Measurements from ENCODE around the gene IGFBP5.

IGFBP5 gene

DNA sequence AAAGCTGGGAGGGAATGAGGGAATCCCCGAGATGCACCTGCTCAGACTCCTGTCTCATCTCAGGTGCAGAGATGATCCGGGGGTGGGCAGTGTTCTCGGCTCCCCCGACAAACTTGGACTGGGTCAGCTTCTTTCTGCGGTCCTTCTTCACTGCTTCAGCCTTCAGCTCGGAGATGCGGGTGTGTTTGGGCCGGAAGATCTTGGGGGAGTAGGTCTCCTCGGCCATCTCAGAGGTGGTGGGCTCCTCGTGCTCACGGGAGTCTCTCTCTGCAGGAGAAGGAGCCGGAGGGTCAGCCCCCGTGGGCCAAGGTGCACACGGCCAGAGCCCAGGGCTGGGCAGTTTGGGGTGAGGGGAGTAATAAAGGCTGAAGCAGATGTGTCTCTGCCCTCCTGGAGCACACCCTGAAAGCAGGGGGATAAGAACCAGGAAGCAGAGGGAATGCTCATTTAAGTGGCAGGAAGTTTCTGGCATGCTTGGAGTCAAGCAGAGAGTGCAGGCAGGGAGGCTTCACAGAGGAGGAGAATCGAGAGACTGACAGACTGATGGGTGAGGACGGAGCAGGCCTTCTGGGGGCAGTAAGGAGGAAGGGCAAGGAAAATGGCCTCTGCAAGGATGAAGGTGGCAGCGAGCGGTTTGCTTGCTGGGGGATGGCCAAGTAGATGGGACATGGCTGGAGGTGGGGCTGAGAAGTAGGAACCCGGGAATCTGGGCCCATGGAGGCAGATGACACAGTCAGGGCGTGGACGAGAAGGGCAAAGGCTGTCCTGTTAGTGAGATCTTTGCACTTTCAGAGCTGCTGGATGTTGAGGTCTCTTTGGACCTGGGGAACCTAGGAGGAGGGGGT, 16.3 kb downstream of the IGFBP5 start:
- Histone ChIP-seq H3K27ac (ENCODE audit: insufficient read depth, low read length, poor library complexity, severe bottlenecking) (no peak overlapping the region), H3K4me1 (ENCODE audit: control insufficient read depth, insufficient read depth, low read length, poor library complexity, severe bottlenecking) (no peaks in the 10 kb centered on the region), H3K4me3 (ENCODE audit: insufficient read depth, low read depth, low read length, poor library complexity, severe bottlenecking) (no peak overlapping the region), H3K9me3 (ENCODE audit: control insufficient read depth, low read length) (no peaks in the 10 kb centered on the region), H3K36me3 (ENCODE audit: control insufficient read depth, insufficient read depth, low read length) (no peaks in the 10 kb centered on the region), H3K27me3 (replicated peaks; ENCODE audit: control insufficient read depth, insufficient read depth, low read length, poor library complexity, severe bottlenecking) (no peaks in the 10 kb centered on the region)
- DNase-seq: no peak

DNA sequence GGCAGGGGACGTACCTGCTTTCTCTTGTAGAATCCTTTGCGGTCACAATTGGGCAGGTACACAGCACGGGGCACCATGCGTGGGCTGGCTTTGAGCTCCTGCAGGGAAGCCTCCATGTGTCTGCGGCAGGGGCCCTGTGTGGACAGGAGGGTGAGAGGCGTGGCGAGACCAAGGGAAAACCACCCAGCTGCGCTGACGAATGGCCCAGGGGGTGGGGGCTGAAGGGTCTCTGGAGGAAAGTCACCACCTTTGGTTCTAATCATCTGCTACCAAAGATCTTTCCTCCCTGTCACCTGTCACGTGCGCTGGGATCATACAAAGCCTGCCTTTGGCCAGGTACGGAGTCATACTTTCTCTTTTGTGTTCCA, 17.3 kb downstream of the IGFBP5 start:
- no peak for DNase-seq
- H3K4me1 ChIP-seq (ENCODE audit: control insufficient read depth, insufficient read depth, low read length, poor library complexity, severe bottlenecking): no peaks in the 10 kb centered on the region
- H3K27ac ChIP-seq (ENCODE audit: insufficient read depth, low read length, poor library complexity, severe bottlenecking): no peak overlapping the region
- no peaks in the 10 kb centered on the region for H3K9me3 ChIP-seq (ENCODE audit: control insufficient read depth, low read length)
- H3K4me3 ChIP-seq (ENCODE audit: insufficient read depth, low read depth, low read length, poor library complexity, severe bottlenecking): no peak overlapping the region
- no peaks in the 10 kb centered on the region for H3K27me3 ChIP-seq (replicated peaks; ENCODE audit: control insufficient read depth, insufficient read depth, low read length, poor library complexity, severe bottlenecking)
- H3K36me3 ChIP-seq (ENCODE audit: control insufficient read depth, insufficient read depth, low read length): no peaks in the 10 kb centered on the region

DNA sequence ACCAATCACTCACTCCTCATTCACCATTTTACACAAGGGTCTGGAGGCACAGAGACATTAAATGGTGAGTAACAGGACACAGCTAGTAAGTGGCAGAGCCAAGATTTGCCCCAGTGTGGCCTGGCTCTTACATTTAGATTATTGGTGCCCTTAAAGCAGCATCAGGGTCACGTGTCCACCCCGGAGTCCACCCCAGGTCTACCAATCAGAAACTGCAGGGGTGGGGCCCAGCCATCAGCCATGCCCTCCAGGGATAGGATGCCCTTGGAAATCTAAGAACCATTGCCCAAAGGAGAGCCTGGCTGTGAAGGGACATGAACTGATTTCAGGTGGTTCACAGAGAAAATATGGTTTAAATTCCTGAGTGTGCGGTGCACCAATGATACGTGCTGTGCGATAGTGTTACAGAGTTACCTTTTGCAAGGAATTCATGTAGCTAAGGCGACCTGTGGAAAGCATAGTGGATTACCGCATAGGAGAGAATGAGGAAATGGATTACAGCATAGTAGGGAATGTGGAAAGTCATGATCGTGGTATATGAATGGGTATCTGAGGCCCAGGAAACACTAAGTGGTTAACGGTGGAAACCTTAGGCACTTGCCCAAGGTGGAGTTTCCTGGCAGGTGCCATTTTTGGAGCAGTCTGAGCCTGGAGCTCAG, 17.8 kb downstream of the IGFBP5 start:
- Histone ChIP-seq H3K27ac (ENCODE audit: insufficient read depth, low read length, poor library complexity, severe bottlenecking) (no peak overlapping the region), H3K9me3 (ENCODE audit: control insufficient read depth, low read length) (no peaks in the 10 kb centered on the region), H3K4me1 (ENCODE audit: control insufficient read depth, insufficient read depth, low read length, poor library complexity, severe bottlenecking) (no peaks in the 10 kb centered on the region), H3K4me3 (ENCODE audit: insufficient read depth, low read depth, low read length, poor library complexity, severe bottlenecking) (no peak overlapping the region), H3K36me3 (ENCODE audit: control insufficient read depth, insufficient read depth, low read length) (no peaks in the 10 kb centered on the region), H3K27me3 (replicated peaks; ENCODE audit: control insufficient read depth, insufficient read depth, low read length, poor library complexity, severe bottlenecking) (no peaks in the 10 kb centered on the region)
- no peak for DNase-seq

DNA sequence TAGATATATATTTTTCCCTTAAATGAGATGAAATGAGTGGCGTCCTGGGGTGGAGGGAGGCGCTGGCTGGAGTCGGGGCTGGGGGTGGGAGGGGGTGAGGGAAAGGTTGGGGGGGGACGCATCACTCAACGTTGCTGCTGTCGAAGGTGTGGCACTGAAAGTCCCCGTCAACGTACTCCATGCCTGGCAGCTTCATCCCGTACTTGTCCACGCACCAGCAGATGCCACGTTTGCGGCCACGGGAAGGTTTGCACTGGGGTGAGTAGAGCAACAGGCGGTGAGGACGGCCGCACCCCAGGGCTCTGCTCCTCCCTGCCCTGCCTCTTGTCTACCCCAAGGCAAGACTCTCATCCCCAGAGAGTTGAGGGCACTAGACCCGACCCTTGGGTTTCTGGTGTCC, 18.7 kb downstream of the IGFBP5 start:
- H3K27ac ChIP-seq (ENCODE audit: insufficient read depth, low read length, poor library complexity, severe bottlenecking): no peak overlapping the region
- H3K4me1 ChIP-seq (ENCODE audit: control insufficient read depth, insufficient read depth, low read length, poor library complexity, severe bottlenecking): no peaks in the 10 kb centered on the region
- no peak for DNase-seq
- no peak overlapping the region for H3K4me3 ChIP-seq (ENCODE audit: insufficient read depth, low read depth, low read length, poor library complexity, severe bottlenecking)
- no peaks in the 10 kb centered on the region for H3K36me3 ChIP-seq (ENCODE audit: control insufficient read depth, insufficient read depth, low read length)
- no peaks in the 10 kb centered on the region for H3K9me3 ChIP-seq (ENCODE audit: control insufficient read depth, low read length)
- H3K27me3 ChIP-seq (replicated peaks; ENCODE audit: control insufficient read depth, insufficient read depth, low read length, poor library complexity, severe bottlenecking): no peaks in the 10 kb centered on the region

DNA sequence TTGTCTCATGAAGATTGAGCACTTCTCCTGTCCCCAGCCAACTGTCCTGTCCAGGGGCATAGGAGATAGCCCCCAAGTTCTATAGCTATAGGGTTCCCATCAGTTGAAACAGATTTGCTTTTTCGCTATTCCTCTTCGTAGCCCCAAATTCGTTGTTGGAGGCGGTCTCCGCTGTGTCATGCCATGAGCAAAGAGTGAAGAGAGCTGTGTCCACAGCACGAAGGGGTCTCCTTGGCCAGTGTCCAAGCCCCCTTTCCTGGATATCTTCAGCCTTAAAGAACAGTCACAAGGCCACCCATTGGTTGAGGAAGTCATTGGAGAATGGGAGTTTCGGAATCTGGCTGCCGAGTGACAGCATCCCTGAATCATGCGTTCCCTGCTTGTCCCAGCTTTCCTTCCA, 21.0 kb downstream of the IGFBP5 start:
- no peaks in the 10 kb centered on the region for H3K36me3 ChIP-seq (ENCODE audit: control insufficient read depth, insufficient read depth, low read length)
- no peak overlapping the region for H3K27ac ChIP-seq (ENCODE audit: insufficient read depth, low read length, poor library complexity, severe bottlenecking)
- no peak for DNase-seq
- H3K4me1 ChIP-seq (ENCODE audit: control insufficient read depth, insufficient read depth, low read length, poor library complexity, severe bottlenecking): no peaks in the 10 kb centered on the region
- H3K27me3 ChIP-seq (replicated peaks; ENCODE audit: control insufficient read depth, insufficient read depth, low read length, poor library complexity, severe bottlenecking): no peaks in the 10 kb centered on the region
- no peaks in the 10 kb centered on the region for H3K9me3 ChIP-seq (ENCODE audit: control insufficient read depth, low read length)
- H3K4me3 ChIP-seq (ENCODE audit: insufficient read depth, low read depth, low read length, poor library complexity, severe bottlenecking): no peak overlapping the region

DNA sequence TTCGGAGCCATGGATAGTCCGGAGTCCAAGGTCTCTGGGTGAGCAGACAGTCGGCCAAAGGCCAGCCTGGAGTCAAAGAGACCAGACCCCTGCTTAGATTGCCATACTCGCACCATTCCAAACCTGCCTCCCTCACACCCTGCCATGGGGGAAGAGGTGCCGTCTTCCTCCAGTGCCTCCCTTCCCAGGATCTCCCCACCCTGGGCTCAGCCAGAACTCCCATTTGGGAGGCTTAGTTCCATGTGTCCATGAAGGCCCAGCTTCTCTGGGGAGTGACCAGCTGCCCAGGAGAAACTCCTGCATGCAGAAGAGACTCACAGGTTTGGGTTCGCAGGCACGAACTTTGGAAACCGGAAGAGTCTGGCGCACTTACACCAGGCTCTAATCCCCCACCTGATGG, 21.7 kb downstream of the IGFBP5 start:
- Histone ChIP-seq H3K4me1 (ENCODE audit: control insufficient read depth, insufficient read depth, low read length, poor library complexity, severe bottlenecking) (no peaks in the 10 kb centered on the region), H3K4me3 (ENCODE audit: insufficient read depth, low read depth, low read length, poor library complexity, severe bottlenecking) (no peak overlapping the region), H3K9me3 (ENCODE audit: control insufficient read depth, low read length) (no peaks in the 10 kb centered on the region), H3K27me3 (replicated peaks; ENCODE audit: control insufficient read depth, insufficient read depth, low read length, poor library complexity, severe bottlenecking) (no peaks in the 10 kb centered on the region), H3K27ac (ENCODE audit: insufficient read depth, low read length, poor library complexity, severe bottlenecking) (no peak overlapping the region), H3K36me3 (ENCODE audit: control insufficient read depth, insufficient read depth, low read length) (no peaks in the 10 kb centered on the region)
- no peak for DNase-seq

DNA sequence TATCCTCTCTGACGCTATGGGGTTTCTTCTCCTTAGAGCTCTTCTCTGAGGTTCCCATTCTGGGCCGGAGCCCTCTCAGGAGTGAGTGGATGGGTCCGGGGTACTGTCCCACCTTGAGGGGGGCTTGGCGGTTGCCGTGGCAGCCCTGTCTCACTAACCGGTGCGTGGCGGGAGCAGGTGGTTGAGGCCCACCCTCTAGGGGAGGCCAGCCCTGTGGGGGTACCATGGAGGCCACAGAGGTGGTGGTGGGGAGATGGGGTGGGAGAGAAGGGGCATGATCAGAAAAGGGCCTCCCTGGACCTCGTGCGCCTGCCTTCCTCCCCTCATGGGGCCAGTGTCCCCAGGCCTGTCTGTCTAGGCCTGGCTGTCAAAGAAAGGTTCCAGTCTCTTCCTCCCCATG, 22.3 kb downstream of the IGFBP5 start:
- H3K4me1 ChIP-seq (ENCODE audit: control insufficient read depth, insufficient read depth, low read length, poor library complexity, severe bottlenecking): no peaks in the 10 kb centered on the region
- H3K27me3 ChIP-seq (replicated peaks; ENCODE audit: control insufficient read depth, insufficient read depth, low read length, poor library complexity, severe bottlenecking): no peaks in the 10 kb centered on the region
- H3K36me3 ChIP-seq (ENCODE audit: control insufficient read depth, insufficient read depth, low read length): no peaks in the 10 kb centered on the region
- no peak overlapping the region for H3K4me3 ChIP-seq (ENCODE audit: insufficient read depth, low read depth, low read length, poor library complexity, severe bottlenecking)
- H3K27ac ChIP-seq (ENCODE audit: insufficient read depth, low read length, poor library complexity, severe bottlenecking): no peak overlapping the region
- no peaks in the 10 kb centered on the region for H3K9me3 ChIP-seq (ENCODE audit: control insufficient read depth, low read length)
- DNase-seq: no peak

DNA sequence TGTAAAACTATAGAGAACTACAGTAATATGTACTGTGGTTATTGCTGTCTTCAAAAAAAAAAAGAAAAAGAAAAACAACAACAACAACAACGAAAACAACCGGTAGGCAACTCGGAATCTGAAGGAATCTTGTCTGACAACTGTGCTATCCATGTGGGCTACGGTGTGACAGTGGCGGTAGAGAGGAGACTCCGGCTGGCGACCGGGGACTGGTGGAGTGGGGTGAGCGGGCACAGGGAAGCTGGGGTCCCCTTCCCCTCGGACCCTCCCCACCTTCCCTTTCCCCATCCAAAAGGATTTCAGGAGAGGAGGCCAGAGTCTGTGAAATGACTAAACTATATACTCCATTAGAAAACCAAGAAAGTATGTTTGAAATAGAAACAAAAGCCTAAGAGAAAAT, 22.9 kb downstream of the IGFBP5 start:
- no peak for DNase-seq
- Histone ChIP-seq H3K27ac (ENCODE audit: insufficient read depth, low read length, poor library complexity, severe bottlenecking) (no peak overlapping the region), H3K4me3 (ENCODE audit: insufficient read depth, low read depth, low read length, poor library complexity, severe bottlenecking) (no peak overlapping the region), H3K36me3 (ENCODE audit: control insufficient read depth, insufficient read depth, low read length) (no peaks in the 10 kb centered on the region), H3K4me1 (ENCODE audit: control insufficient read depth, insufficient read depth, low read length, poor library complexity, severe bottlenecking) (no peaks in the 10 kb centered on the region), H3K27me3 (replicated peaks; ENCODE audit: control insufficient read depth, insufficient read depth, low read length, poor library complexity, severe bottlenecking) (no peaks in the 10 kb centered on the region), H3K9me3 (ENCODE audit: control insufficient read depth, low read length) (no peaks in the 10 kb centered on the region)

DNA sequence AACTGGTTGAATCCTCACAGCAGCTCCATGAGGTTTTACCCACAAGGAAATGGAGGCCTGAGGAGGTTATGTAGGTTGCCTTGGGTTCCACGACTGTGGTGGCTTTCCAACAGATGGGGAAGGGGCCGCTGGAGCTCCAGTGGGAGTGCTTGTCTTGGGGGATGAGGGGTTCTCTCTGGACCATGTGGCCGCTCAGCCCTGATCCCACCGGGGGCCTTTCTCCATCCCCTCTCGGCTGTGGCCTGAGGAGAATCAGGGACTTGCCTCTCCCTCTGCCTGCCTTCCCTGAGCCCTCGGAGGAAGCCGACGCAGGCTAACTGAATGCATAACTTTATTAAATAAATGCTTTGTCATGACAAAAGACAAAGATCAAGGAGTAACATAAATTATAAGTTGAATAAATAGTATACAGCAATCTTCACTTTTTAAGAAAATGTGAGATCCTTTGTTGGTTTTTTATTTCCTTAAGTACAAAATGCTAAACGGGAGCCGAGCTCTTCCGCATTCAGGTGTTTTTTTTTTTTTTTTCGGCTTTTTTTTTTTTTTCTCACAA, 23.5 kb downstream of the IGFBP5 start:
- Histone ChIP-seq H3K9me3 (ENCODE audit: control insufficient read depth, low read length) (no peaks in the 10 kb centered on the region), H3K27ac (ENCODE audit: insufficient read depth, low read length, poor library complexity, severe bottlenecking) (no peak overlapping the region), H3K27me3 (replicated peaks; ENCODE audit: control insufficient read depth, insufficient read depth, low read length, poor library complexity, severe bottlenecking) (no peaks in the 10 kb centered on the region), H3K4me3 (ENCODE audit: insufficient read depth, low read depth, low read length, poor library complexity, severe bottlenecking) (no peak overlapping the region), H3K36me3 (ENCODE audit: control insufficient read depth, insufficient read depth, low read length) (no peaks in the 10 kb centered on the region), H3K4me1 (ENCODE audit: control insufficient read depth, insufficient read depth, low read length, poor library complexity, severe bottlenecking) (no peaks in the 10 kb centered on the region)
- DNase-seq: no peak

DNA sequence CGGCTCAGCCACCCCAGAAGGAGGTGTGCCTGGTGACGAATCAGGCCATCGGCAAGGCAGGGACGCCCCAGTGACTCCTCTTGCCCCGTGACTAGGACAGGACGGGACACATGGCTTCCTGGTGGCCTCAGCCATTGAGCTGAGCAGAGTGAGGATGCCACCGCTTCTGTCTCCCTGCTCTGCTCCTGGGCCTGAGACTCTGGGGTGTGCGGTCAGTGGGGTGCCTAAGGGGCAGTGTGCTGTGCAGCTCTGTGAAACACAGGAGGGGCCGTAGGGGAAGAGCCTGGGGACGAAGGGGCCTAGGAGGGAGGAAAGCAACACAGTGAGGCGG, 24.3 kb downstream of the IGFBP5 start:
- H3K27ac ChIP-seq (ENCODE audit: insufficient read depth, low read length, poor library complexity, severe bottlenecking): no peak overlapping the region
- DNase-seq: no peak
- H3K4me1 ChIP-seq (ENCODE audit: control insufficient read depth, insufficient read depth, low read length, poor library complexity, severe bottlenecking): no peaks in the 10 kb centered on the region

More for the DNA sequence above, 24.3 kb downstream of the IGFBP5 start:
- H3K27me3 ChIP-seq (replicated peaks; ENCODE audit: control insufficient read depth, insufficient read depth, low read length, poor library complexity, severe bottlenecking): no peaks in the 10 kb centered on the region
- H3K36me3 ChIP-seq (ENCODE audit: control insufficient read depth, insufficient read depth, low read length): no peaks in the 10 kb centered on the region
- H3K9me3 ChIP-seq (ENCODE audit: control insufficient read depth, low read length): no peaks in the 10 kb centered on the region
- H3K4me3 ChIP-seq (ENCODE audit: insufficient read depth, low read depth, low read length, poor library complexity, severe bottlenecking): no peak overlapping the region

Data from effector memory CD4-positive, alpha-beta T cell (primary cell).